Upper lobe of left lung (tissue), 6 donors: Measurements from ENCODE around the gene PLEKHG4. TPM values are rescaled to one million over a fixed set of nuclear protein-coding genes. Genes with fewer than 3 reads are reported as not detected.

Source experiments
- ATAC-seq, 2 donors: fragments of 200-7000 bp; cut with Tn5 transposase; one replicate each; pipeline ENCODE4 v1.9.1; 2022; ENCODE audit warnings: mild to moderate bottlenecking in 2 of 2, moderate library complexity in 2 of 2; ENCODE audit not compliant: low FRiP score in 2 of 2
- DNase-seq, 2 donors: peaks; one replicate each; pipeline ENCODE4 v3.0.0-alpha.2; 2019 to 2020
- H3K27ac ChIP-seq, 4 donors: fragments of 200-600 bp; sonication (generic); one replicate each; pipeline ENCODE4 v1.5.1; 2016 to 2019
- H3K27me3 ChIP-seq, 4 donors: fragments of 200-600 bp; sonication (generic); one replicate each; pipeline ENCODE4 v1.5.1; 2017 to 2019
- H3K36me3 ChIP-seq, 4 donors: fragments of 200-600 bp; sonication (generic); one replicate each; pipeline ENCODE4 v1.5.1; 2016 to 2019
- H3K4me1 ChIP-seq, 4 donors: fragments of 200-600 bp; sonication (generic); one replicate each; pipeline ENCODE4 v1.5.1; 2018 to 2019
- H3K4me3 ChIP-seq, 4 donors: fragments of 200-600 bp; sonication (generic); one replicate each; pipeline ENCODE4 v1.5.1; 2017 to 2019; ENCODE audit warnings: mild to moderate bottlenecking in 2 of 4, moderate library complexity in 1 of 4
- H3K9me3 ChIP-seq, 4 donors: fragments of 200-600 bp; sonication (generic); one replicate each; pipeline ENCODE4 v1.5.1; 2018 to 2019
- EP300 ChIP-seq, 4 donors: sonication (generic); formaldehyde crosslinking; IDR thresholded peaks; one replicate each; pipeline ENCODE4 v1.5.1; 2017; ENCODE audit warnings: antibody characterized with exemption in 4 of 4, control low read depth in 2 of 4
- POLR2A ChIP-seq, 4 donors: fragments of 450-650 bp; IDR thresholded peaks; one replicate each; pipeline ENCODE4 v1.5.1; 2016 to 2017; ENCODE audit warnings: antibody characterized with exemption in 4 of 4, mild to moderate bottlenecking in 2 of 4
- POLR2AphosphoS5 ChIP-seq, 2 donors: sonication (generic); formaldehyde crosslinking; IDR thresholded peaks; one replicate each; pipeline ENCODE4 v1.5.1; 2017; ENCODE audit warnings: antibody characterized with exemption in 2 of 2
- WGBS, 2 donors: methylation state at CpG; one replicate each; pipeline ENCODE4 v1.1.5; 2017 to 2018; 5-methylcytosine and 5-hydroxymethylcytosine counted together
- total RNA-seq, 6 donors: library from RNA; depleted of rRNA in 4 of 6; stranded (reverse); fragments of >200 nt in 4 of 6; gene quantifications; one replicate each; pipeline versions ENCODE4 v1.1.0 to v1.2.1, GENCODE V29; 2016 to 2021
- TF ChIP-seq, protein P1 (sequence below), 6 experiments: fragments of 450-650 bp in 4 of 6; fragments of 200-600 bp in 2 of 6; sonication (generic) in 2 of 6; IDR thresholded peaks; one replicate each; pipeline ENCODE4 v1.5.1; 2016 to 2019; ENCODE audit warnings: antibody characterized with exemption in 6 of 6
- donor health status: DM: no; HTN: no; CAD: no; lungs with moderate emphysema.
- donor health status: DM: no; HTN: yes; CAD: no; lungs with severe emphysema.

The PLEKHG4 gene
- total RNA-seq: 10 to 100 TPM; 13.4 to 39.8 (median 16.5) TPM

- Histone ChIP-seq H3K27me3 (no peaks in the 10 kb centered on the region), H3K4me3 (peak within 1 kb of the TSS; percentile 48 to 74 (median 58)), H3K36me3 (peaks cover 0 to 10% (median 0%) of the 10 kb centered on the region in 4 donors), H3K4me1 (peaks cover 20 to 25% (median 23%) of the 10 kb centered on the region in 4 donors), H3K27ac (peak within 1 kb of the TSS; percentile 59 to 81 (median 78)), H3K9me3 (no peaks in the 10 kb centered on the region)
- ATAC-seq (peak; percentile 90 to 92), DNase-seq (peak; percentile 83 to 97)
- peak in 1 of 4 donors; percentile 52 for TF ChIP-seq POLR2A (IDR thresholded peaks at IDR 0.05)
- TF ChIP-seq, protein P1, sequence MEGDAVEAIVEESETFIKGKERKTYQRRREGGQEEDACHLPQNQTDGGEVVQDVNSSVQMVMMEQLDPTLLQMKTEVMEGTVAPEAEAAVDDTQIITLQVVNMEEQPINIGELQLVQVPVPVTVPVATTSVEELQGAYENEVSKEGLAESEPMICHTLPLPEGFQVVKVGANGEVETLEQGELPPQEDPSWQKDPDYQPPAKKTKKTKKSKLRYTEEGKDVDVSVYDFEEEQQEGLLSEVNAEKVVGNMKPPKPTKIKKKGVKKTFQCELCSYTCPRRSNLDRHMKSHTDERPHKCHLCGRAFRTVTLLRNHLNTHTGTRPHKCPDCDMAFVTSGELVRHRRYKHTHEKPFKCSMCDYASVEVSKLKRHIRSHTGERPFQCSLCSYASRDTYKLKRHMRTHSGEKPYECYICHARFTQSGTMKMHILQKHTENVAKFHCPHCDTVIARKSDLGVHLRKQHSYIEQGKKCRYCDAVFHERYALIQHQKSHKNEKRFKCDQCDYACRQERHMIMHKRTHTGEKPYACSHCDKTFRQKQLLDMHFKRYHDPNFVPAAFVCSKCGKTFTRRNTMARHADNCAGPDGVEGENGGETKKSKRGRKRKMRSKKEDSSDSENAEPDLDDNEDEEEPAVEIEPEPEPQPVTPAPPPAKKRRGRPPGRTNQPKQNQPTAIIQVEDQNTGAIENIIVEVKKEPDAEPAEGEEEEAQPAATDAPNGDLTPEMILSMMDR (IDR thresholded peaks at IDR 0.05): peak; percentile 91 to 98 (median 97)
- TF ChIP-seq EP300 (IDR thresholded peaks at IDR 0.05): no peak
- WGBS, 2 donors: 73 to 74% methylated on average over 14 to 29 of the region's 83 CpGs
Observed at GRCh38 chr16:67279296-67280089, at the start of gene PLEKHG4. Gene PLEKHG4, plus strand, starts transcription at chr16:67279532. Its CDS starts 513 bp downstream, at chr16:67280045.

GRCh38 chr16:67229906-67230808 is 49.2 kb upstream of the PLEKHG4 start:
- H3K4me1 ChIP-seq: peaks cover 17 to 27% (median 17%) of the 10 kb centered on the region in 4 donors
- H3K9me3 ChIP-seq: no peaks in the 10 kb centered on the region
- ATAC-seq: no peak
- 93% methylated on average over 23 to 27 of the region's 32 CpGs for WGBS, 2 donors
- peaks cover 57 to 72% (median 68%) of the 10 kb centered on the region in 4 donors for H3K36me3 ChIP-seq
- TF ChIP-seq EP300 (IDR thresholded peaks at IDR 0.05): no peak
- no peak for TF ChIP-seq POLR2AphosphoS5 (IDR thresholded peaks at IDR 0.05)
- no peak for TF ChIP-seq POLR2A (IDR thresholded peaks at IDR 0.05)
- TF ChIP-seq, protein P1 (IDR thresholded peaks at IDR 0.05): no peak
- H3K27me3 ChIP-seq: no peaks in the 10 kb centered on the region
- no peak overlapping the region for H3K27ac ChIP-seq
- no peak overlapping the region for H3K4me3 ChIP-seq
- DNase-seq: peak in 1 of 2 donors; percentile 77

- no peak overlapping the region for H3K27ac ChIP-seq
- no peak for ATAC-seq
- no peaks in the 10 kb centered on the region for H3K27me3 ChIP-seq
- peaks cover 63 to 81% (median 77%) of the 10 kb centered on the region in 4 donors for H3K36me3 ChIP-seq
- DNase-seq: no peak
- peaks cover 14 to 25% (median 15%) of the 10 kb centered on the region in 4 donors for H3K4me1 ChIP-seq
- TF ChIP-seq POLR2AphosphoS5 (IDR thresholded peaks at IDR 0.05) (no peak), EP300 (IDR thresholded peaks at IDR 0.05) (no peak), POLR2A (IDR thresholded peaks at IDR 0.05) (no peak)
- TF ChIP-seq, protein P1 (IDR thresholded peaks at IDR 0.05): no peak
- H3K4me3 ChIP-seq: no peak overlapping the region
- WGBS, 2 donors: 90 to 91% methylated on average over 6 to 12 of the region's 12 CpGs
- no peaks in the 10 kb centered on the region for H3K9me3 ChIP-seq
Observed at GRCh38 chr16:67230809-67231660, 48.3 kb upstream of the PLEKHG4 start.

GRCh38 chr16:67233596-67233995 is 45.7 kb upstream of the PLEKHG4 start:
- ATAC-seq (no peak), DNase-seq (no peak)
- peaks cover 0 to 12% (median 2%) of the 10 kb centered on the region in 4 donors for H3K4me1 ChIP-seq
- no peak overlapping the region for H3K27ac ChIP-seq
- TF ChIP-seq EP300 (IDR thresholded peaks at IDR 0.05): no peak
- no peak for TF ChIP-seq POLR2AphosphoS5 (IDR thresholded peaks at IDR 0.05)
- TF ChIP-seq, protein P1 (IDR thresholded peaks at IDR 0.05): no peak
- TF ChIP-seq POLR2A (IDR thresholded peaks at IDR 0.05): no peak
- 79 to 80% methylated on average over 7 of the region's 7 CpGs for WGBS, 2 donors
- no peak overlapping the region for H3K4me3 ChIP-seq
- no peaks in the 10 kb centered on the region for H3K27me3 ChIP-seq
- no peaks in the 10 kb centered on the region for H3K9me3 ChIP-seq
- H3K36me3 ChIP-seq: peaks cover 80 to 100% (median 97%) of the 10 kb centered on the region in 4 donors
